Natural killer cell (primary cell): ENCODE results near the gene PIWIL1. TPM values are rescaled to one million over a fixed set of nuclear protein-coding genes. Genes with fewer than 3 reads are reported as not detected.

Experiments
- ATAC-seq, 3 donors: fragments of 150-1000 bp in 2 of 3; fragments of 200-7000 bp in 1 of 3; cut with Tn5 transposase; 1 replicate in 1 of 3; 2 replicates in 2 of 3; pipeline ENCODE4 v1.10.0; 2021; ENCODE audit warnings: mild to moderate bottlenecking in 2 of 3, moderate library complexity in 2 of 3
- DNase-seq, 2 donors: peaks; one replicate each; pipeline versions ENCODE4 v3.0.0 to v3.0.0-alpha.2; 2013 to 2021; ENCODE audit warnings: mixed read lengths in 1 of 2
- H3K27ac ChIP-seq: one replicate; pipeline ENCODE4 v1.5.1; 2013; ENCODE audit warnings: mild to moderate bottlenecking, low read length
- H3K27me3 ChIP-seq: one replicate; pipeline ENCODE4 v1.6.1; 2013; ENCODE audit warnings: low read length; ENCODE audit not compliant: control insufficient read depth, insufficient read depth
- H3K36me3 ChIP-seq: one replicate; pipeline ENCODE4 v1.6.1; 2013; ENCODE audit warnings: low read length; ENCODE audit not compliant: control insufficient read depth, insufficient read depth
- H3K4me1 ChIP-seq: one replicate; pipeline ENCODE4 v1.6.1; 2013; ENCODE audit warnings: low read length; ENCODE audit not compliant: control insufficient read depth, insufficient read depth
- H3K4me3 ChIP-seq: one replicate; pipeline ENCODE4 v1.5.1; 2013; ENCODE audit warnings: low read length
- H3K9me3 ChIP-seq: one replicate; pipeline ENCODE4 v1.6.1; 2013; ENCODE audit warnings: low read length; ENCODE audit not compliant: control insufficient read depth, insufficient read depth
- H3K27ac Mint-ChIP-seq, 2 donors: one replicate each; pipeline ENCODE4 v1.8.0; 2022; ENCODE audit warnings: mild to moderate bottlenecking in 2 of 2, mixed read lengths in 2 of 2, moderate library complexity in 1 of 2
- H3K27me3 Mint-ChIP-seq, 2 donors: one replicate each; pipeline ENCODE4 v1.8.0; 2022; ENCODE audit warnings: low read depth in 2 of 2, mixed read lengths in 2 of 2
- H3K36me3 Mint-ChIP-seq: one replicate; pipeline ENCODE4 v1.8.0; 2022; ENCODE audit warnings: mixed read lengths
- H3K4me1 Mint-ChIP-seq, 2 donors: one replicate each; pipeline ENCODE4 v1.8.0; 2022; ENCODE audit warnings: mixed read lengths in 2 of 2
- H3K4me3 Mint-ChIP-seq: one replicate; pipeline ENCODE4 v1.8.0; 2022; ENCODE audit warnings: mild to moderate bottlenecking, moderate library complexity, mixed read lengths
- H3K9me3 Mint-ChIP-seq, 2 donors: one replicate each; pipeline ENCODE4 v1.8.0; 2022; ENCODE audit warnings: mixed read lengths in 2 of 2
- WGBS: methylation state at CpG from one replicate; pipeline ENCODE4 v1.1.7; 2013; ENCODE audit warnings: missing lambda C conversion rate; ENCODE audit not compliant: insufficient coverage; 5-methylcytosine and 5-hydroxymethylcytosine counted together
- intact Hi-C: fragments of 100-400 bp; cut with micrococcal nuclease; formaldehyde crosslinking; loops from one replicate; pipeline ENCODE4 v1.14.2; 2022
- total RNA-seq, 4 donors: library from RNA; stranded (reverse); fragments of 120-200 nt in 1 of 4; gene quantifications; one replicate each; pipeline versions ENCODE4 v1.2.3 to v1.2.4, GENCODE V29; 2013 to 2022
- TF ChIP-seq, protein P1 (sequence below): fragments of 200-600 bp; IDR thresholded peaks from one replicate; pipeline ENCODE4 v1.8.0; 2022; ENCODE audit warnings: antibody characterized with exemption

Gene PIWIL1
- total RNA-seq, 3 donors from 2014 or later (not counting 1 experiment from before 2014, with no cell fraction given) = not detected

GRCh38 chr12:130362060-130362459 is 24.4 kb downstream of the PIWIL1 start:
- H3K27me3 Mint-ChIP-seq = peaks cover 5 to 10% of the 10 kb centered on the region in 2 donors
- H3K4me1 Mint-ChIP-seq = no peaks in the 10 kb centered on the region
- Histone ChIP-seq H3K27me3 (no peaks in the 10 kb centered on the region), H3K36me3 (no peaks in the 10 kb centered on the region), H3K4me1 (no peaks in the 10 kb centered on the region), H3K9me3 (no peaks in the 10 kb centered on the region), H3K4me3 (no peak overlapping the region), H3K27ac (no peak overlapping the region)
- no peak overlapping the region for H3K4me3 Mint-ChIP-seq
- H3K9me3 Mint-ChIP-seq = no peaks in the 10 kb centered on the region
- ATAC-seq = no peak
- no peaks in the 10 kb centered on the region for H3K36me3 Mint-ChIP-seq
- DNase-seq = no peak
- TF ChIP-seq, protein P1, sequence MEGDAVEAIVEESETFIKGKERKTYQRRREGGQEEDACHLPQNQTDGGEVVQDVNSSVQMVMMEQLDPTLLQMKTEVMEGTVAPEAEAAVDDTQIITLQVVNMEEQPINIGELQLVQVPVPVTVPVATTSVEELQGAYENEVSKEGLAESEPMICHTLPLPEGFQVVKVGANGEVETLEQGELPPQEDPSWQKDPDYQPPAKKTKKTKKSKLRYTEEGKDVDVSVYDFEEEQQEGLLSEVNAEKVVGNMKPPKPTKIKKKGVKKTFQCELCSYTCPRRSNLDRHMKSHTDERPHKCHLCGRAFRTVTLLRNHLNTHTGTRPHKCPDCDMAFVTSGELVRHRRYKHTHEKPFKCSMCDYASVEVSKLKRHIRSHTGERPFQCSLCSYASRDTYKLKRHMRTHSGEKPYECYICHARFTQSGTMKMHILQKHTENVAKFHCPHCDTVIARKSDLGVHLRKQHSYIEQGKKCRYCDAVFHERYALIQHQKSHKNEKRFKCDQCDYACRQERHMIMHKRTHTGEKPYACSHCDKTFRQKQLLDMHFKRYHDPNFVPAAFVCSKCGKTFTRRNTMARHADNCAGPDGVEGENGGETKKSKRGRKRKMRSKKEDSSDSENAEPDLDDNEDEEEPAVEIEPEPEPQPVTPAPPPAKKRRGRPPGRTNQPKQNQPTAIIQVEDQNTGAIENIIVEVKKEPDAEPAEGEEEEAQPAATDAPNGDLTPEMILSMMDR = no peak
- WGBS = 96% methylated on average over 5 of the region's 5 CpGs
- intact Hi-C loops = no loop called here
- no peak overlapping the region for H3K27ac Mint-ChIP-seq

- no peak overlapping the region for H3K27ac ChIP-seq
- no peaks in the 10 kb centered on the region for H3K4me1 Mint-ChIP-seq
- DNase-seq (no peak), ATAC-seq (no peak)
- no peaks in the 10 kb centered on the region for H3K27me3 ChIP-seq
- no peaks in the 10 kb centered on the region for H3K4me1 ChIP-seq
- no peaks in the 10 kb centered on the region for H3K9me3 ChIP-seq
- no peaks in the 10 kb centered on the region for H3K36me3 Mint-ChIP-seq
- no peak overlapping the region for H3K4me3 ChIP-seq
- TF ChIP-seq, protein P1 = no peak
- H3K36me3 ChIP-seq = no peaks in the 10 kb centered on the region
- WGBS = 87% methylated on average over 1 of the region's 2 CpGs
- H3K9me3 Mint-ChIP-seq = no peaks in the 10 kb centered on the region
- peaks cover 0 to 4% of the 10 kb centered on the region in 2 donors for H3K27me3 Mint-ChIP-seq
- intact Hi-C loops = no loop called here
- H3K27ac Mint-ChIP-seq = no peak overlapping the region
- H3K4me3 Mint-ChIP-seq = no peak overlapping the region
These were observed 26.9 kb downstream of the PIWIL1 start for GRCh38 chr12:130364578-130364977.

DNA sequence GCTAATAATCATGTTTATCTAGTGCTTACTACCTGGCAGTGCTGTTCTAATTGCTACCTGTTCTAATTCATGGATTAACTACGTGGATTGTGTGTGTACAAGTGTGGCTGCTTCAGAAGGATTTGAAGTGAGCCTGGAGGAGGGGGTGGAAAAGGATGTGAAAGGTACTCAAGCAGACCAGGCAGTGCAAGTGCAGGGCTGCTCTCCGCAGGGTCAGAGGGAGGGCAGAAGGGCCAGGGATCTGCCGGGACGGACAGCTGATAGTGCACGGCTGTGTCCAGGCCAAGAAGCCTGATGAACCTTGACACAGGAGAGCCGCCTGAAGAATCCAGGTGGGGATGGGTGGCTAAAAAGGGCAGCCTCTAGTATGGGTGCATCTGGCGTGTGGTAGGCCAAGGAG is 28.5 kb downstream of the PIWIL1 start:
- H3K9me3 ChIP-seq = no peaks in the 10 kb centered on the region
- Mint-ChIP-seq H3K9me3 (no peaks in the 10 kb centered on the region), H3K27ac (no peak overlapping the region), H3K4me1 (no peaks in the 10 kb centered on the region), H3K4me3 (no peak overlapping the region), H3K27me3 (peaks cover 0 to 4% of the 10 kb centered on the region in 2 donors), H3K36me3 (no peaks in the 10 kb centered on the region)
- H3K4me3 ChIP-seq = no peak overlapping the region
- DNase-seq = no peak
- no peaks in the 10 kb centered on the region for H3K27me3 ChIP-seq
- TF ChIP-seq, protein P1 = no peak
- no peaks in the 10 kb centered on the region for H3K4me1 ChIP-seq
- no peaks in the 10 kb centered on the region for H3K36me3 ChIP-seq
- no peak for ATAC-seq
- WGBS = 92% methylated on average over 7 of the region's 7 CpGs
- intact Hi-C loops = no loop called here
- H3K27ac ChIP-seq = no peak overlapping the region

GRCh38 chr12:130367003-130367402 is 29.3 kb downstream of the PIWIL1 start:
- WGBS = 63% methylated on average over 1 of the region's 2 CpGs

More at GRCh38 chr12:130367003-130367402, 29.3 kb downstream of the PIWIL1 start:
- H3K9me3 ChIP-seq = no peaks in the 10 kb centered on the region
- no peaks in the 10 kb centered on the region for H3K4me1 ChIP-seq
- H3K36me3 ChIP-seq = no peaks in the 10 kb centered on the region
- no peaks in the 10 kb centered on the region for H3K4me1 Mint-ChIP-seq
- H3K36me3 Mint-ChIP-seq = no peaks in the 10 kb centered on the region
- no peak overlapping the region for H3K27ac ChIP-seq
- TF ChIP-seq, protein P1 = no peak
- no peak overlapping the region for H3K4me3 ChIP-seq
- H3K27me3 Mint-ChIP-seq = peaks cover 0 to 4% of the 10 kb centered on the region in 2 donors
- no peaks in the 10 kb centered on the region for H3K27me3 ChIP-seq
- no peaks in the 10 kb centered on the region for H3K9me3 Mint-ChIP-seq
- ATAC-seq (no peak), DNase-seq (no peak)
- no peak overlapping the region for H3K4me3 Mint-ChIP-seq
- no peak overlapping the region for H3K27ac Mint-ChIP-seq
- intact Hi-C loops = no loop called here
